ENCODE data around the gene SHROOM2.

DNA sequence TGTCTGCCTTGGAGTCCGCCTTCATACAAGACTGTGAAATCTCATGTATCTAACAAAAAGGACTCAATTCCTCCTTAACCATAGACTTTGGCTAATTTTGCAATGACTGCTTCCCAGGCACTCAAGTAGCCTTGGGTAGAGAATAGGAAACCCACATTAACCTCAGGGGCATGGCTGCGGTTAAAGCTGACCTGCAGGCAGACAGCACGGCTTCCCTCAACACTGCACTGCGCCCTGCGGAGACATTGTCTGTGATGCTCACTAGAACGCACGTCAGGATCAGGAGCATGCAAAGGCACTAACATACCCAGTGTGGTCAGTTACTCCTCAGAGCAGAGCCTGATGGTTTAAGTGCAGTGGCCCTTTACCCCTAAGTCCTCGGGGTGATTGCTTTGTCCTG lies 10.3 kb upstream of the SHROOM2 start:
- TF ChIP-seq, protein P1, sequence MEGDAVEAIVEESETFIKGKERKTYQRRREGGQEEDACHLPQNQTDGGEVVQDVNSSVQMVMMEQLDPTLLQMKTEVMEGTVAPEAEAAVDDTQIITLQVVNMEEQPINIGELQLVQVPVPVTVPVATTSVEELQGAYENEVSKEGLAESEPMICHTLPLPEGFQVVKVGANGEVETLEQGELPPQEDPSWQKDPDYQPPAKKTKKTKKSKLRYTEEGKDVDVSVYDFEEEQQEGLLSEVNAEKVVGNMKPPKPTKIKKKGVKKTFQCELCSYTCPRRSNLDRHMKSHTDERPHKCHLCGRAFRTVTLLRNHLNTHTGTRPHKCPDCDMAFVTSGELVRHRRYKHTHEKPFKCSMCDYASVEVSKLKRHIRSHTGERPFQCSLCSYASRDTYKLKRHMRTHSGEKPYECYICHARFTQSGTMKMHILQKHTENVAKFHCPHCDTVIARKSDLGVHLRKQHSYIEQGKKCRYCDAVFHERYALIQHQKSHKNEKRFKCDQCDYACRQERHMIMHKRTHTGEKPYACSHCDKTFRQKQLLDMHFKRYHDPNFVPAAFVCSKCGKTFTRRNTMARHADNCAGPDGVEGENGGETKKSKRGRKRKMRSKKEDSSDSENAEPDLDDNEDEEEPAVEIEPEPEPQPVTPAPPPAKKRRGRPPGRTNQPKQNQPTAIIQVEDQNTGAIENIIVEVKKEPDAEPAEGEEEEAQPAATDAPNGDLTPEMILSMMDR (IDR thresholded peaks at IDR 0.05 in 4 of 5, conservative IDR thresholded peaks at IDR 0.05 in 1 of 5), result no peak
- TF ChIP-seq POLR2A (IDR thresholded peaks at IDR 0.05), result no peak
